HS-5 (cell line): ENCODE results near the gene ARHGAP26.

Experiments
- DNase-seq: peaks from one replicate; pipeline ENCODE4 v3.0.0-alpha.2; 2012; ENCODE audit warnings: low read depth

The ARHGAP26 gene

DNA sequence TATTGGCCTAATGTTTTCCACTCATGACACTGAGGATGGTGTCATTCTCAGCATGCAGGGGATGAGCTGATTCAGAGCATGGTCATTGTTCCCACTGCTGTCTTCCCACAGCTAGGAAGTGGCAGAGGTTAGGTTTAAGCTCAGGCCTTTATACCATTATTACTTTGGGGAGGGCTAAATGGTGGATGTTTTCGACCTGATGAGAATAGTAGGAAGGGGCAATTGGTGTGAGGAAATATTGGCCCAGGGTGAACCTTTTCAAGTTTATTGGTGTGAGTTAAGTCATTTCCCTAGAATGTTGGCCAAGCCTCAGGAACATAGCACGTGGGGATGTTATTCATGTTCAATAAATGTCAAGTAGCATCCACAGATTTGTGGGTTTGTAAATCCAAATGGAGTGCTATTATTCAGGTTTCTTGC lies 59.6 kb downstream of the ARHGAP26 start:
- DNase-seq, result no peak

DNA sequence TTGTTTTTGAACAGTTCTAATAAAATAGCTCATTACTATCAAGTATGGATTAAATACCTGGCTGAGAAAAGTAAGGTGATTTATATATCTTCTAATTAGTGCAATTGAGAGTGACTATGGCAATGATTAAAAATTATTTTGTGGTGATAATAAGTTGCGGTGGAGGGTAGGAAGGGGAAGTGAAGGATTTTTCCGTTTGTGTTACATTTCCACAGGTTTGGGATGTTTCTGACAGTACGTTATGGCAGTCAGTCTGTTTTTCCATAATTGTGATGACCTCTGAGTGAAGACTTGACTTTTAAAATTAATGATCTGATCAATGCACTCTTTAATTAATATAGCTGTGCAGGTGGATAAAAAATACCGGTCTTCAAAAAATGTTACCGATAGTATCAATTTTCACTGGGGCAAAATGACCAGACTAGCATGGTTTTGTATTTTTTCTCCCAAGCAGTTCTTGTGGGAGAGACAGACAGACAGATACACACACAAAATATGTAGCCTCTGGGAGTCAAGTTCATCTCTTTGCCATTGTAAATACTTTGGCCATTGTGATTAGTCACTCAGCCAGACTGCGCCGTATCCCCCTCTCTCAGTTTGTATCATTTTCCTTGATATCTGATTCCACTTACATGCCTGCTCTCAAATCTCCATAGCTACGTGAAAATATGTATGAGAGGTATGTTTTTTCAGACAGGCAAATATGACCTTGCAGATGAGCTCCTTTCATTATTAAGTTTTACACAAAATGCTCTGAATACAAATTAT lies 60.2 kb downstream of the ARHGAP26 start:
- DNase-seq, result no peak

DNA sequence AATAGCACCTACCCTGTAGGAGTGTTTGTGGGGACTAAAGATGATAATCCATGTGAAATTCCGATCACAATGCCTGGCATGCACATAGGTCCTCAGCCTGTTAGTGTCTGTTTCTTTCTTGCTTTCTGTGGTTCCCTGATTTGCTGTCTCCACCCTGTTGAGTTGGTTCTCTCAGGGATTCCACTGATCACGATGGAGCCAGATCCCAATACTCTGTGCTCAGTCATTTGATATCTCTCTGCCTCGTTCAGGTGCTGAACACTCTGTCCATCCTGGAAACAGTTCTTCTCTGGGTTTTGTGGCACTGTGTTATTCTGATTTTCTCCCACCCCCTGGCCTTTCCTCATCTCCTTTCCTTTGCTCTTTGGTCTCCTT lies 60.8 kb downstream of the ARHGAP26 start:
- no peak for DNase-seq

DNA sequence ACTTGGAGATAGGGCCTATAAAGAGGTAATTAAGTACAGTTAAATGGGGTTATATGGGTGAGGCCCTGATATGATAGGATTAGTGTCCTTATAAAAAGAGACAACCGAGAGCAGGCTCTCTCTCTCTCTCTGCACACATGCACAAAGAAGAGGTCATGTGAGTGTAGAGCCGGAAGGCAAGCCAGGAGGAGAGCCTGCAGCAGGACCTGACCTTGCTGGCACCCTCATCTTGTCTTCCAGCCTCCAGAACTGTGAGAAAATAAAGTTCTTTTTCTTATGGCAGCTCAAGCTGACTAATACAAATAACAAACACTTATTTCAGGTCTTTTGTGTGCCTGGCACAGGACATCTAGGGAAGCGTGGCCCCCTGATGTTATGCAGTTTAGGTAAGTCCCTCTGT lies 62.1 kb downstream of the ARHGAP26 start:
- DNase-seq, result no peak

DNA sequence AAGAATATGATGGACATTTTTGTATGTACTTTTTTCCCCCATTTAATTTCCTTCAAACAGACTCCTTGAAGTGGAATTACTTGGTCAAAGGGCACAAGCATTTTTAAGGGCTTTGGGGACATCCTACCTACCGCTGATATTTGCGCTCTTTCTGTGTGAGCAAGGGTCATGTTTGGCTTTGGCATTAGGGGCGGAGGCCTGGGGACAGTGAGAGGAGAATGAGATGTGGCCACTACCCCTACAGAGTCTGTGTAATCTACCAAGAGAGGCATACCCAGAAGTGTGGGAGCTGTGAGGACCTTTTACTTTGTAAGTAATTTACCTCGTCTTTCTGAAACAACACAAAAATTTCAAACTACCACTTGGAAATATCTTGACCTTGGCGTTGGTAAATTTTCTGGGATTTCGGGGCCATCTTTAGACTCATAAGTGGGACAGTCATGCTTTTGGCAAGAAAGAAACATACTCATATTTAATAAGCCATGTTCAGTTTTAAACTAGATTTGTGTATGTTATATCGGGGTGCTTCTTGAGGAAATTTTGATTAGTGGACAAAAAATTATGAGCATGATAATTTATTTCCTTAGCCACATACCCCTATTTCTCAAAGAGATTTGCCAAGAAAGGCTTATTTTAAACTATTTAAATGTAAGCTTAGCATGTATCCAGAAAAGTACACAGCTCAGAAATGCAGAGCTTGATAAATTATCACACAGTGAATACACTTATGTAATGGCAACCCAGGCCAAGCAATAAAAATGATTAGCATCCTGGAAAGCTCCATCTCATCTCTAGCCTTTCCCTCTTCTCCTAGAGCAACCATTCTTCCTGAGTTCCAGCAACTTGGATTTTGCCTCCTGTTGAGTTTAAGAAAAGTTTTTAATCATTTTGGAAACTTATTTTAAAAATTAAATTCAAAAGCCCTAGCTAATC lies 63.6 kb downstream of the ARHGAP26 start:
- no peak for DNase-seq

DNA sequence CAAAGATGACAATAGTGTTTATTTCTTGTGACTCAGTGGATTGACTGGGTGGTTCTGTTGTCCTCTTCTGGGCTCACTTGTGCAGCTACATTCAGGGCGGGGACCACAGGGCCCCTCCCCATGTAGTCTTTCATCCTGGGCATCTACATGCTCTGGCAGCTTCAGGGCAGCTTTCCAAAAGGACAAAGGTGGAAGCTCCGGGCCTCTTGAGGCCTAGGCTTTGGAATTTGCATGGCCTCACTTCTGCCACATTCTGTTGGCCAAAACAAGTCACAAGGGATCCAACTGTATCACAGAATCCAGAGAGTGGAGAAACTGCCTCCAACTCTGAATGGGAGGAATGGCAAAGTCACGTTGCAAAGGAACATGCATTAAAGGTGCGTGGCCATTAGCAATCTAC lies 64.3 kb downstream of the ARHGAP26 start:
- DNase-seq, result no peak

DNA sequence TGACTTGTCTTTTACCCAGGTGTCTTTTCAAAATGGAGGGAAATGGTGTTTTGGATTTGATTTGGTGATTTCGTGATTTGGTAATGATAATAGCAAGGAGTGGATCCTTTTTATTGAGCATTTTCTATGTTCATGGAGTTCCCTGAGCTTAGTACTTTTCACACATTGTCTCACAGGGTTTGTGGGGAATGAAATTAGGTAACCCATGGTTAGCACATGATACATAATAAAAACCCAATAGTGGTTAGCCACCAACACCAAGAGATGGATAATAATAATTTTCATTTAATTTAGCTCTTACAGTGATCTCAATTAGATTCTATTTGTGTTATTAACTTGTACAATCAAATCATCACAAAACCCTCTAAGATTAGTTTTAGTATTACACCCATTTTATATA lies 65.4 kb downstream of the ARHGAP26 start:
- no peak for DNase-seq

DNA sequence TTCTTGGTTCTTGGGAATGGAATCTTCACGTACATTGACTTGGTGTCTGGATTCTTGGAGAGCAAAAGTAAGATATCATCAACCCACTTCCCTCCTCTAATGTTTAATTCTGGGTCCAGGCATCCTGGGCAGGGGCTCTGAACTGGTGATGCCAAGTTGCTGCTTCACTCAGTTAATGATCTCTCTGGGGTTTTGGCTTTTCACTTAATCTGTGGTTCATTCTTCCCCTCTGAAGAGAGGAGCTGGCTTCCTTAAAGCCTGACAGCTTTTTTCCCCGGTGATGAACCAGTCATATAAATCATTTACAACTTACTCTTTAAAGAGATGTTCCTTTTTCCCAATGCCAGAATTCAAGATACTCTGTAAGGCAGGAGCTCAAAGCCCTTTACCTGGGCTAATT lies 65.9 kb downstream of the ARHGAP26 start:
- no peak for DNase-seq

DNA sequence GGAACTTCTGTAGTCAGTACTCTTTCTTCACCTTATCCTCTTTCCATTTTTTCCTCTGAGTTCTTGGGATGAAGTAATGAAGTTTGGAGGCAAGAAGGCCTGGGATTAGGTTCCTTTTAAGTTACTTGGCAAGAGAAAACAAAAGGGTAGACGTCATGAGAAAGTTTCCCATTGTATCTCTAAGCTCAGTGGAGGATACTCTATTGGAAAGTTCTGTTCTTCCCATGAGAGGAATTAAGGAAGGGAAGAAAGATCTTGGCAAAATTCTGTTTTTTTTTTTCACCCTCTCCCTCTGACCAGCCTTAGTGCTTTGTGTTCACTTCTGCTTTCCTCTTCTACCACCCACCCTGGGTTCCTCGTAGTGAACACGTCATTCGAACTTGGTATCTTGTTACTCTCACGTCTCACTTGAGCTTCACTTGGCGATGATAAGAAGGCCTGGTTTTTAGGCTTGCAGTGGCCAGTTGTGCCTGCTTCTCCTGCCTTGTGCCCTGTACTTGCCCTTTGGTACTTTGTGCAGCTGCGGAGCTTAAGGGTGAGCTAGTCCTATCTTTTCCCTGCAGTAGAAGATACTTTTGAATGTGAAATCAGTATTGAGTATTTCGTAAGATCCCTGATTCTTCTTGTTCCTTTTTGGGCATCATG lies 67.0 kb downstream of the ARHGAP26 start:
- no peak for DNase-seq

DNA sequence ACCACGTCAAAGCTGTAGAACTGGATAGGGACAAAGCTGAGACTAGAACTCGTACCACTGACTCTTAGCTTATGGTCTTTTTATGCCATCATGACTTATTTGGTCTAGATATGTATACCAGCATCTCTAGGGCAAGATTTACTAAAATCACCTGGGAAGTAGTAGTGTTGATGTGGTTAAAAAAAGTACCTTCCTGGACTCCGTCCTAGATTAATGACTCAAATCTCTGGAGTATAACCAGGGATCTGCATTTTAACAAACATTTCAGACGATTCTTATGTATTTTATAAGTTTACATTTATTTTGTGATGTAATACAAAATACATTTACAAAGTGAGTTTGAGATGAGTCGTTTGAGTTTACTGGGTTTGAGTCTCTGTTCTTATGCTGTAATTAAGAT lies 68.7 kb downstream of the ARHGAP26 start:
- DNase-seq, result no peak

DNA sequence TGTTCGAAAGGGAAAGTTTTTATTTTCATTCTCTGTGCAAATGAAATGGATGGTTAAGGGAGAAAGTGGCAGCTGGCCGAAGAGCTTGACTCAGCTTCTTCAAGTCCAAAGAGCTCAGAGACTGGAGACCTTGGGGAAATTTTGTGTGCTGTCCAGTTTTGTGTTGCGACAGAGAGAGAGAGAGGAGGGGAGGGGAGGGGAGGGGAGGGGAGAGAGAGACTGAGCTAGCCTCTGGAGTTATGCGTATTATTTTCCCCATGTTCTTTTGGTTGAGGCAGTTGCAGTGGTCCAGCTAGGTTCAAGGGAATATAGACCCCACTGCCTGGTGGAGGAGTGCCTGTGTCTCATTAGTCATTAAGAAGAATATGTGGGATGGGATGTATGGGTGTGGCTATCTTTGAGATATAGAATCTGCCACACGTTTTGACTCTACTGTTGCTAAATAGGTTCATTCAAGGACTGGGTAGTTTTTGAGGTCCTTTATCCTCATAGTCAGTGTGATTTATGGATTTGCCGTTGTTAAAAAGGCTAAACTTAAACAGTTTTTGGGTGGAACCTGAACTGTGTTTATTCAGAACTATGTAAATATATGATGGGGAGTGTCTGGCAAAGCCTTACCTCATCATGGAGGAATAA lies 69.7 kb downstream of the ARHGAP26 start:
- no peak for DNase-seq

DNA sequence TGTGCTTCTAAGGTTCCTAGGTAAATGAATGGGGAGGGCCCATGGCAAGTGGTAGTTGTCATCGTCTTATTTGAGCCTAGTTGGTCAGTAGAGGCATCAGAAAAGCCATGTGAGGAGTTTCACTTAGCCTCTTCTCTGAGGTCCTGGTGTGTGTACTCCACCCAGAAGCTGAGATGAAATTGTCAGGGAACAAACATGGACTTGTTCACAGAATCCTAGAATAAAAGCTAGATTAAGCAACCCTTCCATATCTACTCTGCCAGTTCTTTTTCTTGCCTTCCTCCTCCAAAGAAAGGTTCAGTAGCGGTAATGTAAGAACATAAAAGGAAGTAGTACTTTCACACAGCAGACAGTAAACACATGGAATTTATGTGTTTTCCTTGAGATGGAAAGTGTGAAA lies 70.4 kb downstream of the ARHGAP26 start:
- no peak for DNase-seq

DNA sequence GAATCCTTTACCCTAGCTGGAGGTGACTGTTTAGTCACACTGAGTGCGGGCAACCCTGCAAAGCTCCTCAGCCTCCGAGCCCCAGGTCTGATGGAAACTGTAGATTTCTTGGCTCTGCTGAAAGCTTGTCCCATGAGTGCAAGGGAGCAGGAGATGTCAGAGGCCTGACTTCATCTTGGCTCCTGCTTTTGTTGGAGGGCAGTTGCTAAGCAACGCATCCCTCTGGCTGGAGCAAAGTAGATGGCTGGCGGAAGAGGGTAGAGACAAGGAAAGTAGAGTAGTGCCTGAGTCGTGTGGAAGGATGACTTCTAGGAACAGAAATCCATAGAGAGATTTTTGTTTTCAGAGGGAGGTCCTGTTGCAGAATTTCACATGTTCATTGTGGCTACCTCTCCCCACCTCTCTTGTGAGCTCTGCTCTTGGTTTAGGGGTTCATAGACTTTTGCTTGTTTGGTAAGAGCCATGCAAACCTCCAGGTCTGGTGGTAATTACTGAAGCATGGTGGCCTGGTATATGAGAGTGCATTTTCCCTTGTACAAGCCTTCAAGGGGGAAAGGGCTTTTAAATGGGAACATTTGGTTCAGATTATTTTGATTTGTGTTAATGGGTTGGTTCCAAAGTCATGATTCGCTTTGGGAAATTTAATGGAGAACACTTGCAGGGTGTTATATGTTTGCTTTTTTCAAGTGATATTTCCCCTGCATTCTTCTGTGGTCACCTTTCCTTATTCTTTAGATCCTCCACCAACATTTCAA lies 71.5 kb downstream of the ARHGAP26 start:
- DNase-seq, result no peak

DNA sequence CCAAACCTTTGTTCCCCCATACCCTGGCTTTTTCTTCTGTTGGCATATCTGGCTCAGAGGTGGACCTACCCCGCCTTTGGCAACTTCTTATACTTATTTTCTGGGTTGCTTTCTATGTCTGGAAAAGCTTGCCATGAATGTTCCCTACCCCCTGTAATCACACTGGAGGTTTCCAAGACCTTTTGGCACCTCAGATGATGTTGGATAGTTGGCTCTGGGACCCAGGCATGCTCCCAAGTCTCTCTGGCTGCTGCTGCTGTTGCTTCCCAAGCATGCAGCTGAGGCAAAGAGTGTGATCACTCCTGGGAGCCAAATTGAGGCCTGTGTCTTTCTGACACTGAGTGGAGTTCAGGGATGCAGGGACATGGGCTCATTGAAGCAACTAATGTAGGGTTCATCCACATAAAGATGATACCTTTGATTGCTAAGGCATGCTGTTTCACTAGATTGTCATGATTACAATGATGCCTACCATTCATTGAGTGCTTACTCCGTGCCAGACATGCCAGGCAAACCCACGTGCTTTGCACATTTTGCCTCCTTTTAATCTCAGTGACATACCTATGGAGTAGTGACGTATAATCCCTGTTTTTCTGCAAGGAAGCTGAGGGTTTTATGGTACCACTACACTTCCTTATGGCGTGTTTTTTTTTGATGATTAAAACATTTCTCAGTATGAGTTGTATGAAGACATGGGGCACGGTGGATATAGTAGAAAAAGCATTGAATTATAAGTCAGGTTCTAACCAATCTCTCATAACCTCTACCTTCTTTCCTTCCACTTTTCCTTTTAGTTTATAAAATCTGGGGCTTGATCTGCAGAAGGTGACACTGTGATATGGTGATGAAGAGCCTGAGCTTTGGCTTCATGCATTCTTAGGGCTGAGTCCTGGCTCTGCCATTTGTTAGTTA lies 73.1 kb downstream of the ARHGAP26 start:
- DNase-seq, result no peak

DNA sequence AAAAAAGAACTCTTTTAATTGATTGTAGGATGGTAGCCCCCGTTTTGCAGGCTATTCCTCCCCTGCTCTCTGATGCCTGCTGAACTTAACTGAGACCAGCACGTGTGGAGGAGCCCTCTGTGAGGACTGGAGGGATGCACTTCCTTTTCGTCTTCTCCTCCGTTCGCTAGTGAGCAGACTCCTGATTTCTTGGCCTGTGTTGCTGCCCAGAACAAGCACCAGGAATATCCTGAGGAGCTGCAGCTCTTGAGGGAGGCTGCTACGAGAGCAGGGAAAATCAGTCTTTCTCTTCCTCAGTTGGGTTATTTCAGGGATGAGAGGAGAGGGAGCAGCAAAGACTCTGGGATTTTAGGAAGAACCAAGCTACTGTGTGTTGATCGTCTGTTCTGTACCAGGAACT lies 74.7 kb downstream of the ARHGAP26 start:
- DNase-seq, result no peak

DNA sequence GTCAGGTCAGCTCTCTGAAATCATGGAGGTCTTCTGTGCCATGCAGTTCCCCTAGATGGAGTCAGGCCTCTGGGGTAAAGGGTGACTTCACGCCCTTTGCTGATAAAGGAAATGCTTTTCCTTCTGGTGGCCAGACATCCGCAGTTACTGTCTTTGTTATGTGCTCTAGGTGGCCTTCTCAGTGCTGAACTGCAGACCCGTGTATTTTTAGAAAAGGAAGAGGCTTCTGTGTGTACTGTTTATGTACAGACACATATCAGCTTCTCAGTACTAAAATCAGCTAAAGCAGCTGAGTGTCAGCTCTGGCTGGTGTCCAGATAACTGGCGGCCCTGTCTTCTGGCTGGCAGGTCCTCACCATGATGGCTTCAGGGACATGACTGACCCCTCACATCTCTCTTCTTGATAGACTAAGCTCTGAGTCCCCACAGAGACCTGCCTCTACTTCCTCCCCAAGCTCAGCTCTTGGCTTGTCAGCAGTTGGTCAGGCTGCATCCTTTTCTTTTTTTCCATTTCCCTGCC lies 75.3 kb downstream of the ARHGAP26 start:
- no peak for DNase-seq

DNA sequence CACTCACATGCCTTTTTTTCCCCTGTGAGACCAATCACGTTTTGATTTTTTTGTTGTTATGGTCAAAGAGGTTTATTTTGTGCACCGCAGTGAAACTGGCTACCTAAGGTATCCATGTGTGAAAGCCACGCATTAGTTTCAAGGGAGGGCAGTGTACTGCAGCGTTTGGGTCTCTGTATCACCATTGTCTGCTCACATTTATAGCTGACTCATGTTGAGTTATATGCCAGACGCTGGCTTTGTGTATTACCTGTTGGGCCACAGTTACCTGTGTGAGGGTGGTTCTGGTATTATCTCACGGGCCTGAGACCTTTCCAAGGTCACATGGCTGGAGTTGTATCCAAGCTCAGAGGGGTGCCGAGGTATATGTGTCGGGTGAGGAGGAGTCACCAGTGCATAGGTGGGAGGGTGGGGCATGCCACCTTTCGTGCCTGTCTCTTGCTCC lies 75.8 kb downstream of the ARHGAP26 start:
- DNase-seq, result no peak

DNA sequence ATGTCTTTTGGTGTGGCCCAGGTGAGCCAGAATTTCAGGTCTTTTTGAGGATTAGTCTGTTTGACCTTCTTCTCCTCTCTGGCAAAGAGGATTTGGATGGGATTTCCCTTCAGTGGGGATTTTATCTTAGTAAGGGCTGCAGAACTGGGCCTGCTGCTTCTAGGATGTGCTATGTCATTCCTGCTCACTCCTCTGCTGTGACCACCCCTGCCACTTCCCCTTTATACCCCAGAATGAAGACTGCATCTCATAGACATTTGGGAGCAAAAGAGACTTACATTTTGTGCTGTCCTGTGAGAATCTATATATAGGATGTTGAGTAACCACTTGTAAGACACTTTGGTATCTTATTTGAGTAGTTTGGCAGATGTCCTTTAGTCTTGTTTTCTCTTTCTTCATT lies 76.2 kb downstream of the ARHGAP26 start:
- no peak for DNase-seq

DNA sequence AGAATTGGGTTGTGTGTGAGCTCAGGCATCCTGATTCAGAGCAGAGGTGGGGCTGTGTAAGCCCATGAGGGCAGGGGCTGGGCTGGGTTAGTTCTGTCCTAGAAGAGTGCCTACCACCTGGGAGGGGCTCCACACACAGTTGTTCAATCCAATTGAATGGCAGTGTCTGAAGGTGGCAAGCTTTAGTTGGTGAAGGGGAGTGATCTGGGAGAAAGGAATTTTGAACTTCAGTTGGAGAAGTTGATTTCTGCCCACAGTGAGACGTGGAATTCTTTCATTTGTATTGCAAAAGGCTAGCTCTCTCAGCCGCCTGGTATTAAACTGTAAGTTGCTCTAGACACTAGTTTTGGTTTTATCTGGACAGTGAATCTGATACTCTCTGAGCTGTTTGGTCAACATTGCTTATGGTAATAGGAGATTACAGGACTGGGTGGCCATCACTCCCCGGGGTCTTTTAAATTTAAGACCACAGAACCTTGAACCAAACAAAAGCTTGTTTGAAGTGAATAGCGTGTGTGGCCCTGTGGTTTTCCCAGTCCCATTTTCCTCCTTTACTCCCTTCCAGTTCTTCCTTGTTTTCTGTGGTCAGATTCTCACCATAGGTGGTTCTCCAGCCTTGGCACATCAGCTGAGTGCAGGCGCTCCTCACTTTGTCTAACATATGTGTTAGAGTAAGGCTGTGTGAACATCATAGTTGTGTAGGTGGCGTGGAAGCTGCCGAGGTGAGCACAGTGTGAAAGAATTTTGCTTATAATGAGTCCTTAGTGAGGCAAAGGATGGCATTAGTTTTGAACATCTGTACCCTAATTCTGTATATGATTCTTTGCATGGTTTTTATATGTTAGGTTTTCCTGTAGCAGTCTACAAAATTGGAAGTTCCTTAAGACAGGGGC lies 78.0 kb downstream of the ARHGAP26 start:
- DNase-seq, result no peak
